ENCODE data around the gene HHATL. TPM values are rescaled to one million over a fixed set of nuclear protein-coding genes. Genes with fewer than 3 reads are reported as not detected.

The HHATL gene
- total and polyA plus RNA-seq, 2 of the 8 experiments (the other 6 are each of a cell fraction or from before 2014, with no cell fraction given): 0.18 TPM; not detected in 1

DNA sequence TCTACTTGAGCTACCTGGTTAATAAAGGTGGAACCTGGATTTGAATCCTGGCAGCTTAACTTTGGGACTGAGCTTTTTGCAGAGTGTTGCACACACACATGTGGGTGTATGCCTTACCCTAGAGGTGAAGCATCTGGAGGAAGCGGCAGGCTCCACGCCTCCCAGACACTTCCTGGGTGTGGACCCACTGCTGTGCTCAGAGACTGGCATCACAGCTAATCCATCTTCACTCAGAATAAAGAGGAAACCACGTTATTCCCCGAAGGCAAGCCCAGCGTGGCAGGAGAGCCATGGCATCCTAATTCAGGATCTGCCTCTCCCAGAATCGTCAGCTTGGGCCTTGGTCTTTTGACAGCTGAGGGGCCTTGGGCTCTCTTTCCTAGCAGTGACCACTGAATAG is 45.0 kb upstream of the HHATL start (continued):
- TF ChIP-seq, protein P1, sequence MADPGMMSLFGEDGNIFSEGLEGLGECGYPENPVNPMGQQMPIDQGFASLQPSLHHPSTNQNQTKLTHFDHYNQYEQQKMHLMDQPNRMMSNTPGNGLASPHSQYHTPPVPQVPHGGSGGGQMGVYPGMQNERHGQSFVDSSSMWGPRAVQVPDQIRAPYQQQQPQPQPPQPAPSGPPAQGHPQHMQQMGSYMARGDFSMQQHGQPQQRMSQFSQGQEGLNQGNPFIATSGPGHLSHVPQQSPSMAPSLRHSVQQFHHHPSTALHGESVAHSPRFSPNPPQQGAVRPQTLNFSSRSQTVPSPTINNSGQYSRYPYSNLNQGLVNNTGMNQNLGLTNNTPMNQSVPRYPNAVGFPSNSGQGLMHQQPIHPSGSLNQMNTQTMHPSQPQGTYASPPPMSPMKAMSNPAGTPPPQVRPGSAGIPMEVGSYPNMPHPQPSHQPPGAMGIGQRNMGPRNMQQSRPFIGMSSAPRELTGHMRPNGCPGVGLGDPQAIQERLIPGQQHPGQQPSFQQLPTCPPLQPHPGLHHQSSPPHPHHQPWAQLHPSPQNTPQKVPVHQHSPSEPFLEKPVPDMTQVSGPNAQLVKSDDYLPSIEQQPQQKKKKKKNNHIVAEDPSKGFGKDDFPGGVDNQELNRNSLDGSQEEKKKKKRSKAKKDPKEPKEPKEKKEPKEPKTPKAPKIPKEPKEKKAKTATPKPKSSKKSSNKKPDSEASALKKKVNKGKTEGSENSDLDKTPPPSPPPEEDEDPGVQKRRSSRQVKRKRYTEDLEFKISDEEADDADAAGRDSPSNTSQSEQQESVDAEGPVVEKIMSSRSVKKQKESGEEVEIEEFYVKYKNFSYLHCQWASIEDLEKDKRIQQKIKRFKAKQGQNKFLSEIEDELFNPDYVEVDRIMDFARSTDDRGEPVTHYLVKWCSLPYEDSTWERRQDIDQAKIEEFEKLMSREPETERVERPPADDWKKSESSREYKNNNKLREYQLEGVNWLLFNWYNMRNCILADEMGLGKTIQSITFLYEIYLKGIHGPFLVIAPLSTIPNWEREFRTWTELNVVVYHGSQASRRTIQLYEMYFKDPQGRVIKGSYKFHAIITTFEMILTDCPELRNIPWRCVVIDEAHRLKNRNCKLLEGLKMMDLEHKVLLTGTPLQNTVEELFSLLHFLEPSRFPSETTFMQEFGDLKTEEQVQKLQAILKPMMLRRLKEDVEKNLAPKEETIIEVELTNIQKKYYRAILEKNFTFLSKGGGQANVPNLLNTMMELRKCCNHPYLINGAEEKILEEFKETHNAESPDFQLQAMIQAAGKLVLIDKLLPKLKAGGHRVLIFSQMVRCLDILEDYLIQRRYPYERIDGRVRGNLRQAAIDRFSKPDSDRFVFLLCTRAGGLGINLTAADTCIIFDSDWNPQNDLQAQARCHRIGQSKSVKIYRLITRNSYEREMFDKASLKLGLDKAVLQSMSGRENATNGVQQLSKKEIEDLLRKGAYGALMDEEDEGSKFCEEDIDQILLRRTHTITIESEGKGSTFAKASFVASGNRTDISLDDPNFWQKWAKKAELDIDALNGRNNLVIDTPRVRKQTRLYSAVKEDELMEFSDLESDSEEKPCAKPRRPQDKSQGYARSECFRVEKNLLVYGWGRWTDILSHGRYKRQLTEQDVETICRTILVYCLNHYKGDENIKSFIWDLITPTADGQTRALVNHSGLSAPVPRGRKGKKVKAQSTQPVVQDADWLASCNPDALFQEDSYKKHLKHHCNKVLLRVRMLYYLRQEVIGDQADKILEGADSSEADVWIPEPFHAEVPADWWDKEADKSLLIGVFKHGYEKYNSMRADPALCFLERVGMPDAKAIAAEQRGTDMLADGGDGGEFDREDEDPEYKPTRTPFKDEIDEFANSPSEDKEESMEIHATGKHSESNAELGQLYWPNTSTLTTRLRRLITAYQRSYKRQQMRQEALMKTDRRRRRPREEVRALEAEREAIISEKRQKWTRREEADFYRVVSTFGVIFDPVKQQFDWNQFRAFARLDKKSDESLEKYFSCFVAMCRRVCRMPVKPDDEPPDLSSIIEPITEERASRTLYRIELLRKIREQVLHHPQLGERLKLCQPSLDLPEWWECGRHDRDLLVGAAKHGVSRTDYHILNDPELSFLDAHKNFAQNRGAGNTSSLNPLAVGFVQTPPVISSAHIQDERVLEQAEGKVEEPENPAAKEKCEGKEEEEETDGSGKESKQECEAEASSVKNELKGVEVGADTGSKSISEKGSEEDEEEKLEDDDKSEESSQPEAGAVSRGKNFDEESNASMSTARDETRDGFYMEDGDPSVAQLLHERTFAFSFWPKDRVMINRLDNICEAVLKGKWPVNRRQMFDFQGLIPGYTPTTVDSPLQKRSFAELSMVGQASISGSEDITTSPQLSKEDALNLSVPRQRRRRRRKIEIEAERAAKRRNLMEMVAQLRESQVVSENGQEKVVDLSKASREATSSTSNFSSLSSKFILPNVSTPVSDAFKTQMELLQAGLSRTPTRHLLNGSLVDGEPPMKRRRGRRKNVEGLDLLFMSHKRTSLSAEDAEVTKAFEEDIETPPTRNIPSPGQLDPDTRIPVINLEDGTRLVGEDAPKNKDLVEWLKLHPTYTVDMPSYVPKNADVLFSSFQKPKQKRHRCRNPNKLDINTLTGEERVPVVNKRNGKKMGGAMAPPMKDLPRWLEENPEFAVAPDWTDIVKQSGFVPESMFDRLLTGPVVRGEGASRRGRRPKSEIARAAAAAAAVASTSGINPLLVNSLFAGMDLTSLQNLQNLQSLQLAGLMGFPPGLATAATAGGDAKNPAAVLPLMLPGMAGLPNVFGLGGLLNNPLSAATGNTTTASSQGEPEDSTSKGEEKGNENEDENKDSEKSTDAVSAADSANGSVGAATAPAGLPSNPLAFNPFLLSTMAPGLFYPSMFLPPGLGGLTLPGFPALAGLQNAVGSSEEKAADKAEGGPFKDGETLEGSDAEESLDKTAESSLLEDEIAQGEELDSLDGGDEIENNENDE (IDR thresholded peaks at IDR 0.05; ENCODE audit: insufficient replicate concordance, low read length): no peak
- TF ChIP-seq SP2 (IDR thresholded peaks at IDR 0.05; ENCODE audit: low read length) (no peak), EP300 (IDR thresholded peaks at IDR 0.05; ENCODE audit: borderline replicate concordance in 1 of 2, low read depth in 2 of 2, low read length in 2 of 2) (no peak), TAF1 (IDR thresholded peaks at IDR 0.05; ENCODE audit: low read depth, low read length) (no peak), GABPA (IDR thresholded peaks at IDR 0.05; ENCODE audit: borderline replicate concordance, insufficient read depth, low read length) (no peak)
- TF ChIP-seq, protein P2, sequence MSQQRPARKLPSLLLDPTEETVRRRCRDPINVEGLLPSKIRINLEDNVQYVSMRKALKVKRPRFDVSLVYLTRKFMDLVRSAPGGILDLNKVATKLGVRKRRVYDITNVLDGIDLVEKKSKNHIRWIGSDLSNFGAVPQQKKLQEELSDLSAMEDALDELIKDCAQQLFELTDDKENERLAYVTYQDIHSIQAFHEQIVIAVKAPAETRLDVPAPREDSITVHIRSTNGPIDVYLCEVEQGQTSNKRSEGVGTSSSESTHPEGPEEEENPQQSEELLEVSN (IDR thresholded peaks at IDR 0.05): no peak
